DND-41 (cell line): Measurements from ENCODE around the gene UPK1B.

Experiments used
- ATAC-seq: fragments of 200-7000 bp; cut with Tn5 transposase; 3 replicates; pipeline ENCODE4 v1.9.1; 2021; ENCODE audit warnings: low read depth; ENCODE audit not compliant: insufficient read depth
- DNase-seq: peaks from one replicate; pipeline ENCODE4 v3.0.0-alpha.2; 2020
- H2AFZ ChIP-seq: 2 replicates; pipeline ENCODE4 v1.6.0; 2012; ENCODE audit warnings: low read depth, low read length
- H3K27ac ChIP-seq: 2 replicates; pipeline ENCODE4 v1.5.1; 2012; ENCODE audit warnings: low read length, inconsistent platforms
- H3K27me3 ChIP-seq: fragments of 200-600 bp; sonication (generic); 2 replicates; pipeline ENCODE4 v1.6.0; 2012; ENCODE audit warnings: low read length, mild to moderate bottlenecking, inconsistent platforms; ENCODE audit not compliant: insufficient read depth, poor library complexity
- H3K36me3 ChIP-seq: 2 replicates; pipeline ENCODE4 v1.5.1; 2012; ENCODE audit warnings: low read length, inconsistent platforms; ENCODE audit not compliant: insufficient read depth
- H3K4me1 ChIP-seq: 2 replicates; pipeline ENCODE4 v1.5.1; 2012; ENCODE audit warnings: mild to moderate bottlenecking, low read length; ENCODE audit not compliant: insufficient read depth
- H3K4me2 ChIP-seq: 2 replicates; pipeline ENCODE4 v1.6.0; 2012; ENCODE audit warnings: mild to moderate bottlenecking, moderate library complexity, low read length, inconsistent platforms; ENCODE audit not compliant: insufficient read depth
- H3K4me3 ChIP-seq, 2 experiments: fragments of 200-600 bp in 1 of 2; shearing (Covaris generic) in 1 of 2; 2 replicates each; pipeline ENCODE4 v1.5.1; 2012 to 2016; ENCODE audit warnings: inconsistent platforms in 2 of 2, low read length in 2 of 2, mild to moderate bottlenecking in 2 of 2, low read depth in 1 of 2, moderate library complexity in 1 of 2
- H3K79me2 ChIP-seq: 2 replicates; pipeline ENCODE4 v1.6.0; 2012; ENCODE audit warnings: low read length, inconsistent platforms; ENCODE audit not compliant: insufficient read depth
- H3K9ac ChIP-seq: 2 replicates; pipeline ENCODE4 v1.6.0; 2012; ENCODE audit warnings: low read depth, mild to moderate bottlenecking, inconsistent platforms, low read length, moderate library complexity
- H3K9me3 ChIP-seq: 2 replicates; pipeline ENCODE4 v1.5.1; 2012; ENCODE audit warnings: low read length, moderate library complexity, mild to moderate bottlenecking, inconsistent platforms; ENCODE audit not compliant: insufficient read depth, severe bottlenecking
- H4K20me1 ChIP-seq: 2 replicates; pipeline ENCODE4 v1.6.0; 2012; ENCODE audit warnings: low read length; ENCODE audit not compliant: insufficient read depth
- EZH2 ChIP-seq: IDR thresholded peaks from 3 replicates; pipeline ENCODE4 v1.6.1; 2012; ENCODE audit warnings: borderline replicate concordance, low read depth, mild to moderate bottlenecking, moderate library complexity, low read length, inconsistent platforms; ENCODE audit not compliant: severe bottlenecking
- TF ChIP-seq, protein P1 (sequence below): IDR thresholded peaks from 2 replicates; pipeline ENCODE4 v1.5.1; 2012; ENCODE audit warnings: borderline replicate concordance, low read length, moderate library complexity, mild to moderate bottlenecking; ENCODE audit not compliant: poor library complexity, severe bottlenecking; ENCODE audit errors: extremely low read depth

The UPK1B gene

DNA sequence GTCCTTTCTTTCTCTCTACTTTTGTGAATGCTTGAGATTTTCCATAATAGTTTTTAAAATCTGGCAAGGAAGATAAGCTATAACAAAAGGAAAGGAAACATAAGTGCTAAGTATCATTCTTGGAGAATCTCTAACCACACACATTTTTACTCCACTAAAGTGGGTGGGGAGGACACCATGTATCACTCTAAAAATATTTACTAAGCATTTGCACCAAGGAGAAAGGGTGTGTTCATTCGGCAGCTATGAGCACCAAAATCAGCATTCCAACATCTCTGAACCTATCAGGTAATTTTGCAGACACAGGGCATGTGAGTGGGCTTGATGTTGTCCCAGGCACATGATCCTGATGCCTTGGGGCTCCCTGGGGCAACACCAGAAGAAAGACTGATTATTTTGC lies 61.8 kb downstream of the UPK1B start:
- Histone ChIP-seq H3K27ac (no peak overlapping the region), H3K9ac (no peak overlapping the region), H3K4me3 (no peak overlapping the region), H3K9me3 (no peaks in the 10 kb centered on the region), H4K20me1 (no peaks in the 10 kb centered on the region), H3K79me2 (peaks cover 12% of the 10 kb centered on the region), H3K4me1 (peaks cover 21% of the 10 kb centered on the region), H2AFZ (no peak overlapping the region), H3K27me3 (no peaks in the 10 kb centered on the region), H3K4me2 (no peak overlapping the region), H3K36me3 (peaks cover 38% of the 10 kb centered on the region)
- DNase-seq, result no peak
- no peak for TF ChIP-seq EZH2
- TF ChIP-seq, protein P1, sequence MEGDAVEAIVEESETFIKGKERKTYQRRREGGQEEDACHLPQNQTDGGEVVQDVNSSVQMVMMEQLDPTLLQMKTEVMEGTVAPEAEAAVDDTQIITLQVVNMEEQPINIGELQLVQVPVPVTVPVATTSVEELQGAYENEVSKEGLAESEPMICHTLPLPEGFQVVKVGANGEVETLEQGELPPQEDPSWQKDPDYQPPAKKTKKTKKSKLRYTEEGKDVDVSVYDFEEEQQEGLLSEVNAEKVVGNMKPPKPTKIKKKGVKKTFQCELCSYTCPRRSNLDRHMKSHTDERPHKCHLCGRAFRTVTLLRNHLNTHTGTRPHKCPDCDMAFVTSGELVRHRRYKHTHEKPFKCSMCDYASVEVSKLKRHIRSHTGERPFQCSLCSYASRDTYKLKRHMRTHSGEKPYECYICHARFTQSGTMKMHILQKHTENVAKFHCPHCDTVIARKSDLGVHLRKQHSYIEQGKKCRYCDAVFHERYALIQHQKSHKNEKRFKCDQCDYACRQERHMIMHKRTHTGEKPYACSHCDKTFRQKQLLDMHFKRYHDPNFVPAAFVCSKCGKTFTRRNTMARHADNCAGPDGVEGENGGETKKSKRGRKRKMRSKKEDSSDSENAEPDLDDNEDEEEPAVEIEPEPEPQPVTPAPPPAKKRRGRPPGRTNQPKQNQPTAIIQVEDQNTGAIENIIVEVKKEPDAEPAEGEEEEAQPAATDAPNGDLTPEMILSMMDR, result no peak
- no peak for ATAC-seq

DNA sequence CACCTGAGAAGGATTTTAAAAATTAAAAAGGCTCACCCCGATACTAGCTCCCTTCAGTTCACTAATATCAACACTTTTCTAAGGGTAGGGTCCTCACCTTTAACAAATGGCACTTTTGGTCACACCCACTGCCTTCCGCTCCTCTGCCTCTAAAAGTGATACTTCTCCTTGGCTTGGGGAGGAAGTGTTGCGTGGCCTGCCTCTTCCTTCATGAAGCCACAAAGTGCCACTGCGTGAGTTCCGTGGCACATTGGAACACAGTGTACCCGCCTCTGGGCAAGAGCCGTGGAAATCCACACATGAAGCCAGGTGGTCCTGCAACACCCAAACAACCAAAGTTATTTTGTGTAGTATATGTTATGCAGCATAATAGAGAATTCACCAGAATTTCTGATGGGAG lies 63.4 kb downstream of the UPK1B start:
- Histone ChIP-seq H3K4me2 (no peak overlapping the region), H3K27me3 (no peaks in the 10 kb centered on the region), H3K4me3 (no peak overlapping the region), H4K20me1 (no peaks in the 10 kb centered on the region), H3K9me3 (no peaks in the 10 kb centered on the region), H3K9ac (no peak overlapping the region), H2AFZ (no peak overlapping the region), H3K4me1 (peaks cover 32% of the 10 kb centered on the region), H3K27ac (no peak overlapping the region), H3K79me2 (peaks cover 15% of the 10 kb centered on the region), H3K36me3 (peaks cover 28% of the 10 kb centered on the region)
- DNase-seq, result no peak
- ATAC-seq, result no peak
- no peak for TF ChIP-seq EZH2
- TF ChIP-seq, protein P1, result no peak

DNA sequence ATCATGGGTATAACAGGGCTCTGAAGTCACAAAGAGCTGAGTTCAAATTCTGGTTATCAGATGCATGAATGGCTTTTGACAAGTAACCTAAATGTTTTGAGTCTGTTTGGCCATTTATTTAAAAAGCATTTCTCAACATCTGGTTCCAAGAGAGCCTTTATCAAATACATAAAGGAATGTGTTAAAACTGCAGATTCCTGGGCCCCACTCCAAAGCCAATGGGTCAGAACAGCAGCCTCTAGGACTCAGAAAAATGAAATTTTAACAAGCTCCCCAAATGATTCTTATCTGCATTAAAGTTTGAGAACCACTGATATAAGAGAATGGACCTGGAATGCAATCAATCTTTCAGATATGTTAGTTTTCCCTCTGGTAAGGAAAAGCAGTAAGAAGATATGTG lies 63.9 kb downstream of the UPK1B start:
- DNase-seq (no peak), ATAC-seq (no peak)
- Histone ChIP-seq H3K27ac (no peak overlapping the region), H3K4me2 (no peak overlapping the region), H3K79me2 (peaks cover 15% of the 10 kb centered on the region), H4K20me1 (no peaks in the 10 kb centered on the region), H3K9me3 (no peaks in the 10 kb centered on the region), H2AFZ (no peak overlapping the region), H3K9ac (no peak overlapping the region), H3K4me3 (no peak overlapping the region), H3K4me1 (peaks cover 32% of the 10 kb centered on the region), H3K36me3 (peaks cover 24% of the 10 kb centered on the region), H3K27me3 (no peaks in the 10 kb centered on the region)
- TF ChIP-seq, protein P1, result no peak
- TF ChIP-seq EZH2, result no peak

DNA sequence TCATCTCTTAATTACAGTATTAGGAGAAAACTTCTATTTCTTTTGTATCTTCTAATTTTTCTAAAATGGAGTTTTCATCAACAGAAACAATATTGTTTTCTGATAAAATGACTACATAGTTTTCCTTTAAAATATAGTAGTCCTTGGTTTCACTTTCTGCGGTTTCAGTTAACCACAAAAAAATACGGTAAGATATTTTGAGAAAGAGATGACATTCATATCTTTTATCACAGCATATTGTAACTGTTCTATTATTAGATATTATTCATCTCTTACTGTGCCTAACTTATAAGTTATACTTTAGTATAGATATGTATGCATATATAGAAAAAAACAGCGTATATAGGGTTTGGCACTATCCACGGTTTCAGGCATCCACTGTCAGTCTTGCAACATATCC lies 65.0 kb downstream of the UPK1B start:
- Histone ChIP-seq H3K4me3 (no peak overlapping the region), H3K9me3 (no peaks in the 10 kb centered on the region), H3K27ac (no peak overlapping the region), H4K20me1 (no peaks in the 10 kb centered on the region), H3K4me1 (peaks cover 32% of the 10 kb centered on the region), H3K9ac (no peak overlapping the region), H3K36me3 (peaks cover 20% of the 10 kb centered on the region), H3K27me3 (no peaks in the 10 kb centered on the region), H3K79me2 (peaks cover 15% of the 10 kb centered on the region), H3K4me2 (peak overlapping the region; percentile 98; the same call in 1 of the 2 replicates), H2AFZ (no peak overlapping the region)
- TF ChIP-seq, protein P1, result no peak
- TF ChIP-seq EZH2, result no peak
- no peak for DNase-seq
- ATAC-seq, result no peak
